Measurements from ENCODE around the gene THEM5.
"Not testable (repeated sequence)": the region's sequence is repeated elsewhere in the genome, so short reads cannot be mapped to it uniquely, and the experiment has no call there.

DNA sequence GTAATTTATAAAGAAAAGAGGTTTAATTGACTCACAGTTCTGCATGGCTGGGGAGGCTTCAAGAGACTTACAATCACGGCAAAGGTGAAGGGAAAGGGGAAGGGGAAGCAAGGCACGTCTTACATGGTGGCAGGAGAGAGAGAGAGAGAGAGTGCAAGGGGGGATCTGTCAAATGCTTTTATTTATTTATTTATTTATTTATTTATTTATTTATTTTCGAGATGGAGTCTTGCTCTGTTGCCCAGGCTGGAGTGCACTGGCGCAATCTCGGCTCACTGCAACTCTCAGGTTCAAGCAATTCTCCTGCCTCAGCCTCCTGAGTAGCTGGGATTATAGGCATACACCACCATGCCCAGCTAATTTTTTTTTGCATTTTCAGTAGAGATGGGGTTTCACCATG is 29.4 kb upstream of the THEM5 start:
- not testable (repeated sequence) for TF ChIP-seq SP1 (IDR thresholded peaks at IDR 0.05); LEF1 (IDR thresholded peaks at IDR 0.05; ENCODE audit: borderline replicate concordance); HDGF (IDR thresholded peaks at IDR 0.05; ENCODE audit: borderline replicate concordance); FOXA1 (IDR thresholded peaks at IDR 0.05); SUZ12 (IDR thresholded peaks at IDR 0.05); ELF4 (IDR thresholded peaks at IDR 0.05); FOXM1 (IDR thresholded peaks at IDR 0.05; ENCODE audit: borderline replicate concordance)
- TF ChIP-seq, protein P1, sequence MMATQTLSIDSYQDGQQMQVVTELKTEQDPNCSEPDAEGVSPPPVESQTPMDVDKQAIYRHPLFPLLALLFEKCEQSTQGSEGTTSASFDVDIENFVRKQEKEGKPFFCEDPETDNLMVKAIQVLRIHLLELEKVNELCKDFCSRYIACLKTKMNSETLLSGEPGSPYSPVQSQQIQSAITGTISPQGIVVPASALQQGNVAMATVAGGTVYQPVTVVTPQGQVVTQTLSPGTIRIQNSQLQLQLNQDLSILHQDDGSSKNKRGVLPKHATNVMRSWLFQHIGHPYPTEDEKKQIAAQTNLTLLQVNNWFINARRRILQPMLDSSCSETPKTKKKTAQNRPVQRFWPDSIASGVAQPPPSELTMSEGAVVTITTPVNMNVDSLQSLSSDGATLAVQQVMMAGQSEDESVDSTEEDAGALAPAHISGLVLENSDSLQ (IDR thresholded peaks at IDR 0.05): not testable (repeated sequence)
